H1 (cell line): ENCODE results near the gene DMPK. TPM values are rescaled to one million over a fixed set of nuclear protein-coding genes. Genes with fewer than 3 reads are reported as not detected.

Experiments used
- CTCF ChIA-PET: fragments of 300-600 bp; sonication (Branson Sonifier 250); formaldehyde crosslinking; loops from one replicate; lab custom pipeline; 2021; ENCODE audit not compliant: partially characterized antibody; lab: Charles Lee
- POLR2A ChIA-PET: fragments of 300-600 bp; sonication (Branson Sonifier 250); formaldehyde crosslinking; loops from one replicate; lab custom pipeline; 2021; ENCODE audit warnings: inconsistent platforms; ENCODE audit not compliant: partially characterized antibody; lab: Charles Lee
- DNase-seq, 2 experiments: peaks; one replicate each; pipeline versions ENCODE4 v3.0.0 to v3.0.0-alpha.2; 2010 to 2022; ENCODE audit warnings: low spot score in 2 of 2, low read depth in 1 of 2, mixed read lengths in 1 of 2
- FAIRE-seq: peaks from 2 replicates; lab custom pipeline; 2011; peaks lifted over from hg19 to GRCh38; lab: Jason Lieb, UNC
- H2AFZ ChIP-seq: 2 replicates; pipeline ENCODE4 v1.8.1; 2012; ENCODE audit warnings: low read length, inconsistent platforms
- H2AK5ac ChIP-seq: 2 replicates; pipeline ENCODE4 v1.6.1; 2013; ENCODE audit warnings: low read depth, low read length
- H2BK120ac ChIP-seq: replicated peaks from 2 replicates; pipeline ENCODE3; 2013; ENCODE audit warnings: low read depth, low read length, inconsistent platforms
- H2BK12ac ChIP-seq: 2 replicates; pipeline ENCODE4 v1.6.1; 2013; ENCODE audit warnings: low read depth, low read length
- H2BK15ac ChIP-seq: 2 replicates; pipeline ENCODE4 v1.6.1; 2013; ENCODE audit warnings: low read length
- H2BK20ac ChIP-seq: 2 replicates; pipeline ENCODE4 v1.6.1; 2013; ENCODE audit warnings: low read length
- H2BK5ac ChIP-seq: 2 replicates; pipeline ENCODE4 v1.6.1; 2013; ENCODE audit warnings: low read depth, low read length
- H3K14ac ChIP-seq: 2 replicates; pipeline ENCODE4 v1.6.1; 2013; ENCODE audit warnings: inconsistent platforms; ENCODE audit not compliant: insufficient read length
- H3K18ac ChIP-seq: 2 replicates; pipeline ENCODE4 v1.6.1; 2013; ENCODE audit warnings: low read length; ENCODE audit errors: extremely low read depth
- H3K23ac ChIP-seq: 2 replicates; pipeline ENCODE4 v1.6.1; 2013; ENCODE audit warnings: inconsistent platforms; ENCODE audit not compliant: insufficient read length
- H3K23me2 ChIP-seq: 2 replicates; pipeline ENCODE4 v1.6.1; 2013; ENCODE audit warnings: low read depth, low read length
- H3K27ac ChIP-seq: 2 replicates; pipeline ENCODE4 v1.6.1; 2011; ENCODE audit warnings: low read depth, low read length, inconsistent platforms
- H3K27me3 ChIP-seq, 4 experiments: replicated peaks in 1 of 4; 1 replicate in 1 of 4; 2 replicates in 3 of 4; pipeline versions ENCODE4 v1.6.1 to v1.8.1; 2011 to 2013; ENCODE audit warnings: low read length in 3 of 4, mild to moderate bottlenecking in 3 of 4, inconsistent platforms in 2 of 4, mixed read lengths in 2 of 4, moderate library complexity in 1 of 4; ENCODE audit not compliant: control insufficient read depth in 3 of 4, insufficient read depth in 3 of 4; ENCODE audit errors: extremely low read depth in 1 of 4
- H3K36me3 ChIP-seq, 4 experiments: 2 replicates each; pipeline versions ENCODE4 v1.6.1 to v1.8.1; 2011 to 2013; ENCODE audit warnings: mild to moderate bottlenecking in 4 of 4, low read length in 3 of 4, moderate library complexity in 2 of 4, control low read depth in 1 of 4, inconsistent platforms in 1 of 4; ENCODE audit not compliant: insufficient read depth in 4 of 4, control insufficient read depth in 2 of 4
- H3K4ac ChIP-seq: replicated peaks from 2 replicates; pipeline ENCODE3; 2013; ENCODE audit warnings: low read length, low read depth, mixed read lengths, inconsistent platforms; ENCODE audit not compliant: insufficient read length
- H3K4me1 ChIP-seq, 4 experiments: replicated peaks in 1 of 4; 1 replicate in 1 of 4; 2 replicates in 3 of 4; pipeline versions ENCODE4 v1.6.1 to v1.8.1; 2011 to 2013; ENCODE audit warnings: low read length in 3 of 4, inconsistent platforms in 2 of 4, mixed read lengths in 1 of 4; ENCODE audit not compliant: insufficient read depth in 4 of 4, control insufficient read depth in 3 of 4
- H3K4me2 ChIP-seq, 2 experiments: 2 replicates each; pipeline versions ENCODE4 v1.6.1 to v1.8.1; 2011 to 2013; ENCODE audit warnings: low read depth in 2 of 2, low read length in 2 of 2, control low read depth in 1 of 2, inconsistent platforms in 1 of 2, mild to moderate bottlenecking in 1 of 2; ENCODE audit not compliant: insufficient read depth in 1 of 2
- H3K4me3 ChIP-seq, 4 experiments: fragments of 200-600, 300-600 bp in 1 of 4; sonication (generic), shearing (Covaris generic), sonication (Bioruptor Twin) in 1 of 4; 2 replicates each; pipeline versions ENCODE4 v1.5.1 to v1.8.1; 2011 to 2016; ENCODE audit warnings: low read length in 4 of 4, low read depth in 3 of 4, control low read depth in 2 of 4, inconsistent platforms in 2 of 4, mild to moderate bottlenecking in 2 of 4, mixed read lengths in 1 of 4, moderate library complexity in 1 of 4; ENCODE audit not compliant: insufficient read depth in 2 of 4; ENCODE audit errors: extremely low read depth in 1 of 4
- H3K56ac ChIP-seq: replicated peaks from 2 replicates; pipeline ENCODE3; 2013; ENCODE audit warnings: low read depth, mild to moderate bottlenecking, mixed read lengths, low read length, inconsistent platforms; ENCODE audit not compliant: insufficient read length
- H3K79me1 ChIP-seq: 2 replicates; pipeline ENCODE4 v1.6.1; 2013; ENCODE audit warnings: low read depth, low read length, control low read depth
- H3K79me2 ChIP-seq, 2 experiments: 2 replicates each; pipeline versions ENCODE4 v1.6.1 to v1.8.1; 2012 to 2013; ENCODE audit warnings: low read length in 2 of 2, mild to moderate bottlenecking in 2 of 2, inconsistent platforms in 1 of 2; ENCODE audit not compliant: insufficient read depth in 2 of 2, control insufficient read depth in 1 of 2
- H3K9ac ChIP-seq, 4 experiments: replicated peaks in 1 of 4; 1 replicate in 1 of 4; 2 replicates in 3 of 4; pipeline versions ENCODE4 v1.6.1 to v1.8.1; 2011 to 2013; ENCODE audit warnings: low read depth in 3 of 4, low read length in 3 of 4, control low read depth in 2 of 4, mild to moderate bottlenecking in 2 of 4, moderate library complexity in 2 of 4, inconsistent platforms in 1 of 4; ENCODE audit errors: extremely low read depth in 1 of 4
- H3K9me3 ChIP-seq, 2 experiments: 2 replicates each; pipeline versions ENCODE4 v1.6.1 to v1.8.1; 2012 to 2013; ENCODE audit warnings: mild to moderate bottlenecking in 2 of 2, moderate library complexity in 2 of 2, control low read depth in 1 of 2, inconsistent platforms in 1 of 2, low read depth in 1 of 2, low read length in 1 of 2, mixed read lengths in 1 of 2; ENCODE audit not compliant: insufficient read depth in 2 of 2
- H4K20me1 ChIP-seq, 2 experiments: replicated peaks in 1 of 2; 2 replicates each; pipeline versions ENCODE3 to v1.8.1; 2011 to 2013; ENCODE audit warnings: inconsistent platforms in 2 of 2, low read length in 2 of 2, mild to moderate bottlenecking in 1 of 2; ENCODE audit not compliant: insufficient read depth in 2 of 2, control insufficient read depth in 1 of 2
- H4K5ac ChIP-seq: 2 replicates; pipeline ENCODE4 v1.6.1; 2013; ENCODE audit warnings: low read length, low read depth, mixed read lengths, inconsistent platforms; ENCODE audit not compliant: insufficient read length
- H4K8ac ChIP-seq: 2 replicates; pipeline ENCODE4 v1.8.0; 2013; ENCODE audit warnings: mild to moderate bottlenecking, moderate library complexity, low read length, inconsistent platforms; ENCODE audit not compliant: insufficient read depth; ENCODE audit errors: extremely low read depth
- H4K91ac ChIP-seq: replicated peaks from 2 replicates; pipeline ENCODE3; 2013; ENCODE audit warnings: low read length, mixed read lengths, inconsistent platforms; ENCODE audit not compliant: insufficient read length
- CREB1 ChIP-seq: IDR thresholded peaks from 2 replicates; pipeline ENCODE4 v1.6.1; 2012; ENCODE audit warnings: inconsistent platforms
- SP2 ChIP-seq: IDR thresholded peaks from 2 replicates; pipeline ENCODE4 v1.6.1; 2012; ENCODE audit warnings: mild to moderate bottlenecking, low read length, inconsistent platforms
- SP4 ChIP-seq: IDR thresholded peaks from 2 replicates; pipeline ENCODE4 v1.6.1; 2012; ENCODE audit warnings: low read length, inconsistent platforms
- SUZ12 ChIP-seq: fragments of 200-600 bp; sonication (generic); IDR thresholded peaks from 2 replicates; pipeline ENCODE4 v1.6.1; 2012; ENCODE audit warnings: mild to moderate bottlenecking, inconsistent platforms, low read length, moderate library complexity, mixed read lengths
- TEAD4 ChIP-seq: IDR thresholded peaks from 2 replicates; pipeline ENCODE4 v1.6.1; 2012; ENCODE audit warnings: low read depth, low read length, inconsistent platforms, mixed read lengths
- WGBS, 2 experiments: shearing (Covaris generic) in 1 of 2; methylation state at CpG; one replicate each; pipeline versions ENCODE4 v1.1.6 to v1.1.7; 2013 to 2015; ENCODE audit warnings: low lambda C conversion rate in 2 of 2, mixed read lengths in 2 of 2, inconsistent platforms in 1 of 2, low coverage in 1 of 2, missing lambda C conversion rate in 1 of 2; ENCODE audit not compliant: insufficient replicate concordance in 2 of 2, insufficient coverage in 1 of 2, insufficient read length in 1 of 2; ENCODE audit errors: extremely low coverage in 1 of 2, missing lambda C conversion rate in 1 of 2; 5-methylcytosine and 5-hydroxymethylcytosine counted together
- polyA plus RNA-seq, 7 experiments: library from polyadenylated mRNA; depleted of rRNA in 3 of 7; stranded (reverse) in 5 of 7; unstranded in 2 of 7; fragments of >200 nt in 5 of 7; fragments of 200-250 nt in 2 of 7; gene quantifications; 1 replicate in 5 of 7; 2 replicates in 1 of 7; 4 replicates in 1 of 7; pipeline versions ENCODE4 v1.2.1 to v1.2.3, GENCODE V29; 2011 to 2013; ENCODE audit warnings: missing spikeins in 2 of 7, mixed read lengths in 2 of 7
- total RNA-seq: library from RNA; stranded (reverse); fragmentation: NEBNext Ultra II Directional; extraction: Animal tissue kit (Norgen Biotek cat#: 25700); gene quantifications from 2 replicates; pipeline ENCODE4 v1.2.1, GENCODE V29; 2021
- TF ChIP-seq, protein P1 (sequence below): IDR thresholded peaks from 2 replicates; pipeline ENCODE4 v1.6.1; 2012; ENCODE audit warnings: inconsistent platforms

The DMPK gene
- total and polyA plus RNA-seq, 2 of the 8 experiments (the other 6 are each of a cell fraction or from before 2014, with no cell fraction given) = 13.7 to 27.4 TPM

DNA sequence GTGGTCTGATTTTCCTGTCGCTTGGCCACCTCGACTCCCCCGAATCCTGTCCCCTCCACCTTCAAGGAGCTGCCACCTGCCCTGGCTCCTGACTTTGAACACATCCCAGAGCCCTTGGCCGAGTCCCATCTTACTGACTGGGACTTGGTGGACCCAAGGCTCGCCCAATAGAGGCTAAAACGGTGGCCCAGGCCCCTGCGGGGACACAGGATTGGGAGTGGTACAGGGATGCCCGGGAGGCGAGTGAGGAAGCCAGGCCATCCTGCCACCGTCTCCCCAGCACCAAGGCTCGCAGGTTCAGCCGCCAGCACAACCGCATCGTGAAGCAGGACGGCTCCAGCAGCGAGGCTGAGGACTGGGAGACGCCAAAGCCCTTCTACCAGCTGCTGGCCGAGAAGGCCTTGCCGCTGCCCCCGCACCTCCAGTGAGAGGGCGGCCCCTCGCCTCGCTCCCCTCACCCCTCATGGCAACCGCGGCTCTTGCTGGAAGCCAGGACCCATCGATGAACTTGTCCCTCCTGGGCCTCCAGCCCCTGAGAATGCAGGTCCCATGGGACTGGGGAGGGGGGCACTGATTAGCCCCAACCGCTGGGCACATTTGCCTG is 18.5 kb downstream of the DMPK start:
- no peaks in the 10 kb centered on the region for H3K9me3 ChIP-seq
- no peak overlapping the region for H2AFZ ChIP-seq
- H2BK15ac ChIP-seq = peak overlapping the region; percentile 92; the same call in 1 of the 2 replicates
- H3K79me2 ChIP-seq = no peaks in the 10 kb centered on the region
- H2BK5ac ChIP-seq = peak overlapping the region; percentile 81; the same call in 1 of the 2 replicates
- peaks cover 7 to 37% (median 26%) of the 10 kb centered on the region in 4 experiments for H3K4me1 ChIP-seq
- peak overlapping the region; percentile 80 for H3K4ac ChIP-seq
- ChIA-PET CTCF (interaction anchor here (0.7 to 3.2 kb wide), 6 partner anchors 9 to 115 kb away, joined by 3 to 14 read pairs (median 6); no protein-coding TSS in a partner anchor), POLR2A (interaction anchor here (0.9 to 16.2 kb wide), 6 partner anchors 9 to 46 kb away, joined by 3 to 284 read pairs (median 4); partner anchors contain the start of genes DMWD, FBXO46 and MEIOSIN)
- H3K9ac ChIP-seq = no peak overlapping the region
- H2AK5ac ChIP-seq = no peak overlapping the region
- peaks cover 0 to 2% (median 1%) of the 10 kb centered on the region in 4 experiments; a peak in 1 of 7 replicates for H3K27me3 ChIP-seq
- H2BK120ac ChIP-seq = peak overlapping the region; percentile 53
- WGBS, 2 experiments = 71% methylated on average over 26 of the region's 27 CpGs; no CpG with 5 or more reads in 1 of the 2 experiments
- no peak overlapping the region for H3K23ac ChIP-seq
- peaks cover 12% of the 10 kb centered on the region; the same call in 1 of the 2 replicates for H3K23me2 ChIP-seq
- FAIRE-seq (no peak), DNase-seq (peak in 1 of 2 experiments; percentile 55)
- peak overlapping the region; percentile 22; the same call in 1 of the 2 replicates for H3K18ac ChIP-seq
- H4K91ac ChIP-seq = peak overlapping the region; percentile 93
- H3K36me3 ChIP-seq = no peaks in the 10 kb centered on the region
- peak overlapping the region; percentile 90; the same call in 1 of the 2 replicates for H2BK20ac ChIP-seq
- H3K4me3 ChIP-seq = peak overlapping the region in 1 of 4 experiments; percentile 36; a peak in 1 of 8 replicates
- H3K14ac ChIP-seq = no peak overlapping the region
- H2BK12ac ChIP-seq = peak overlapping the region; percentile 96
- no peak overlapping the region for H3K27ac ChIP-seq
- no peaks in the 10 kb centered on the region for H3K79me1 ChIP-seq
- H3K4me2 ChIP-seq = peak overlapping the region in 1 of 2 experiments; percentile 19; a peak in 2 of 4 replicates
- TF ChIP-seq CREB1 (no peak), SP4 (no peak), SUZ12 (no peak), SP2 (no peak), TEAD4 (no peak)
- TF ChIP-seq, protein P1, sequence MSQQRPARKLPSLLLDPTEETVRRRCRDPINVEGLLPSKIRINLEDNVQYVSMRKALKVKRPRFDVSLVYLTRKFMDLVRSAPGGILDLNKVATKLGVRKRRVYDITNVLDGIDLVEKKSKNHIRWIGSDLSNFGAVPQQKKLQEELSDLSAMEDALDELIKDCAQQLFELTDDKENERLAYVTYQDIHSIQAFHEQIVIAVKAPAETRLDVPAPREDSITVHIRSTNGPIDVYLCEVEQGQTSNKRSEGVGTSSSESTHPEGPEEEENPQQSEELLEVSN = no peak
- H4K20me1 ChIP-seq = peaks cover 0 to 3% of the 10 kb centered on the region in 2 experiments
- no peak overlapping the region for H3K56ac ChIP-seq
- peak overlapping the region; percentile 15 for H4K5ac ChIP-seq
- peak overlapping the region; percentile 72 for H4K8ac ChIP-seq
